Effector memory CD4-positive, alpha-beta T cell (primary cell): Measurements from ENCODE around the gene TRMT61A.

Source experiments
- DNase-seq, 3 donors: peaks; one replicate each; pipeline ENCODE4 v3.0.0-alpha.2; 2020
- H3K27ac ChIP-seq: 2 replicates; pipeline ENCODE4 v1.7.0; 2013; ENCODE audit warnings: mild to moderate bottlenecking, low read length, moderate library complexity; ENCODE audit not compliant: insufficient read depth, poor library complexity, severe bottlenecking
- H3K27me3 ChIP-seq: replicated peaks from 2 replicates; pipeline ENCODE4 v1.7.0; 2013; ENCODE audit warnings: mild to moderate bottlenecking, low read length; ENCODE audit not compliant: insufficient read depth, control insufficient read depth, poor library complexity, severe bottlenecking
- H3K36me3 ChIP-seq: 2 replicates; pipeline ENCODE4 v1.7.0; 2013; ENCODE audit warnings: mild to moderate bottlenecking, low read length, moderate library complexity; ENCODE audit not compliant: control insufficient read depth, insufficient read depth
- H3K4me1 ChIP-seq: 2 replicates; pipeline ENCODE4 v1.7.0; 2013; ENCODE audit warnings: low read length, mild to moderate bottlenecking; ENCODE audit not compliant: control insufficient read depth, insufficient read depth, poor library complexity, severe bottlenecking
- H3K4me3 ChIP-seq: 2 replicates; pipeline ENCODE4 v1.7.0; 2013; ENCODE audit warnings: low read length, low read depth, mild to moderate bottlenecking; ENCODE audit not compliant: insufficient read depth, poor library complexity, severe bottlenecking
- H3K9me3 ChIP-seq: 2 replicates; pipeline ENCODE4 v1.7.0; 2013; ENCODE audit warnings: mild to moderate bottlenecking, low read length, moderate library complexity; ENCODE audit not compliant: control insufficient read depth

The TRMT61A gene

GRCh38 chr14:103496776-103497175 lies 32.2 kb upstream of the TRMT61A start:
- no peak for DNase-seq
- no peaks in the 10 kb centered on the region for H3K9me3 ChIP-seq
- no peaks in the 10 kb centered on the region for H3K27me3 ChIP-seq
- H3K36me3 ChIP-seq: peaks cover 36% of the 10 kb centered on the region
- no peak overlapping the region for H3K27ac ChIP-seq
- H3K4me3 ChIP-seq: no peak overlapping the region
- no peaks in the 10 kb centered on the region for H3K4me1 ChIP-seq

GRCh38 chr14:103499709-103500108 lies 29.3 kb upstream of the TRMT61A start:
- DNase-seq: no peak
- H3K27ac ChIP-seq: no peak overlapping the region
- H3K9me3 ChIP-seq: no peaks in the 10 kb centered on the region
- no peaks in the 10 kb centered on the region for H3K4me1 ChIP-seq
- H3K27me3 ChIP-seq: no peaks in the 10 kb centered on the region
- H3K36me3 ChIP-seq: peaks cover 53% of the 10 kb centered on the region
- no peak overlapping the region for H3K4me3 ChIP-seq

- no peaks in the 10 kb centered on the region for H3K27me3 ChIP-seq
- no peak overlapping the region for H3K27ac ChIP-seq
- no peaks in the 10 kb centered on the region for H3K9me3 ChIP-seq
- H3K36me3 ChIP-seq: peaks cover 54% of the 10 kb centered on the region
- peak; percentile 51 to 71 (median 53) for DNase-seq
- H3K4me1 ChIP-seq: no peaks in the 10 kb centered on the region
- H3K4me3 ChIP-seq: no peak overlapping the region
These were observed 28.6 kb upstream of the TRMT61A start for GRCh38 chr14:103500148-103500990.

- no peak overlapping the region for H3K4me3 ChIP-seq
- DNase-seq: no peak
- H3K9me3 ChIP-seq: no peaks in the 10 kb centered on the region
- H3K27ac ChIP-seq: no peak overlapping the region
- no peaks in the 10 kb centered on the region for H3K27me3 ChIP-seq
- no peaks in the 10 kb centered on the region for H3K4me1 ChIP-seq
- H3K36me3 ChIP-seq: peaks cover 46% of the 10 kb centered on the region
These were observed 27.7 kb upstream of the TRMT61A start for GRCh38 chr14:103501041-103501870.

GRCh38 chr14:103501921-103502669 lies 26.9 kb upstream of the TRMT61A start:
- peaks cover 46% of the 10 kb centered on the region for H3K36me3 ChIP-seq
- H3K27me3 ChIP-seq: no peaks in the 10 kb centered on the region

GRCh38 chr14:103502877-103503276 lies 26.1 kb upstream of the TRMT61A start:
- H3K4me3 ChIP-seq: no peak overlapping the region
- H3K27ac ChIP-seq: no peak overlapping the region
- no peak for DNase-seq
- H3K27me3 ChIP-seq: no peaks in the 10 kb centered on the region
- H3K36me3 ChIP-seq: peaks cover 46% of the 10 kb centered on the region
- no peaks in the 10 kb centered on the region for H3K4me1 ChIP-seq
- H3K9me3 ChIP-seq: no peaks in the 10 kb centered on the region

More at GRCh38 chr14:103501921-103502669, 26.9 kb upstream of the TRMT61A start:
- no peak for DNase-seq
- H3K4me3 ChIP-seq: no peak overlapping the region
- no peaks in the 10 kb centered on the region for H3K4me1 ChIP-seq
- H3K9me3 ChIP-seq: no peaks in the 10 kb centered on the region
- H3K27ac ChIP-seq: no peak overlapping the region

- no peak for DNase-seq
- H3K27ac ChIP-seq: no peak overlapping the region
- no peak overlapping the region for H3K4me3 ChIP-seq
- H3K9me3 ChIP-seq: no peaks in the 10 kb centered on the region
- no peaks in the 10 kb centered on the region for H3K27me3 ChIP-seq
- no peaks in the 10 kb centered on the region for H3K4me1 ChIP-seq
- peaks cover 46% of the 10 kb centered on the region for H3K36me3 ChIP-seq
These were observed 25.7 kb upstream of the TRMT61A start for GRCh38 chr14:103503296-103503695.

GRCh38 chr14:103504991-103505565 lies 23.9 kb upstream of the TRMT61A start:
- H3K4me3 ChIP-seq: no peak overlapping the region
- peaks cover 41% of the 10 kb centered on the region for H3K36me3 ChIP-seq
- H3K27ac ChIP-seq: no peak overlapping the region
- no peaks in the 10 kb centered on the region for H3K27me3 ChIP-seq
- H3K9me3 ChIP-seq: no peaks in the 10 kb centered on the region
- no peaks in the 10 kb centered on the region for H3K4me1 ChIP-seq
- DNase-seq: no peak

GRCh38 chr14:103507751-103508150 lies 21.2 kb upstream of the TRMT61A start:
- peaks cover 26% of the 10 kb centered on the region for H3K36me3 ChIP-seq
- no peak overlapping the region for H3K4me3 ChIP-seq
- H3K27ac ChIP-seq: no peak overlapping the region
- no peaks in the 10 kb centered on the region for H3K4me1 ChIP-seq
- DNase-seq: no peak
- H3K27me3 ChIP-seq: no peaks in the 10 kb centered on the region
- no peaks in the 10 kb centered on the region for H3K9me3 ChIP-seq
